ENCODE measurements around the gene KLF7.

KLF7 gene

DNA sequence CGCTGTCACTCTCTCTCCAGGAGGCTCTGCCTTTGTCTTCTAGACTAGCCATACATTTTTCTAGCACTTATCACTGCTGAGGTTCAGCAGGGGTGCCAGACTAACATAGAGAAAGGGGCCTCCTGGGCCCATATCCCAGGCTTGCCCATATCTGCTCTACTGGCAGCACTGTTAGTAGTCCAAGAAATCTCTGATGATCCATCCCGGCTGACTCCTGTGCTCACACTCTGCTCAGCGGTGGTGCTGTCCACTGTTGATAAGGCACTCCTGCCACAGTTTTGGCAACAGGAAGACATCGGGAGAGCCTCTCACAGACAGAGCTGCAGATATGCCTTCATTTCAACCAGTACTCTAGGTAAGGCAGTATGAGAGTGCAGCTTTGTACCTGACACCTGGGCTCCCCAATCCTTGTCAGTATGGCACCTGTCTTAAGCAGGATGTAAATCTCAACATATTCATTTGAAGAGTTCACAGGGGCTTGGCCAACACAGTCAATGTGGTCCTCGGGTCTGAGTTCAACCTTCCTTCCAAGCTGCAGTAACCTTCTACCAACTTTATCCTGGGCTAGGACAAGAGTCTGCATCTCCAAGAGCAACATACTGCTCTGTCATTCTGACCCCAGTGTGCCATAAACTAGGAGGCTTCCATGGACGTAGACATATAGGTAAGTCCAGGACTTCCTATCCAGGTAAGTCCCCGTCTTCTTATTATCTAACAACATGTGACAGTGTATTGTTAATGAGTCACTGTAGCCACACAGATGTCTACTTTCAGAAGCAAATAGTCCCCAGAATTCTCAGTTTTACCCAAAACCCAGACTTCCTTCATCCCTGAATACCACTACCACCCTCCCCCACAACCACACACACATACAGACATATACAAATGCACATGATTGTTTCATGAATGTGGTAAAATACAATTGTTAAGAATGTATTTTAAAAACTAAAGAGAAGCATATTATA lies 16.2 kb downstream of the KLF7 start:
- DNase-seq (ENCODE audit: low read depth in 2 of 2), result no peak

DNA sequence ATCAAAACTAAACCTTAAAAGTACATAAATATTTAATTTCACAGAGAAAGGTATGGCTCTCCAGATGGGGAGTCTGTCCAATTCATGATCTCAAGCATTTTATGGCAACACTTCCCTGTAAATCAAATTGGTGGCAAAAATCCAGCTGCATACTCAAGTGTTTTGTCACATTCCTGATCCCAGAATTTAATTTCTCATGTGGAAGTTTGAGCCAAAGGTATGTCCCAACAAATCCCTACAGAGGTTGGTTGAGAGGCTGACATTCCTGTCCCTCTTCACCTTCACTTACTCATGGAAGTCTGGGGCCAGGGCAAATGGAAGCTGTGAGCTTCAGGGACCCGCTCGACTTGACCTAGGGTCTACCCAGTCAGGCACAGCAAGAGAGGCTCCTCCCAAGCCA lies 17.7 kb downstream of the KLF7 start:
- peak; percentile 92 for DNase-seq (ENCODE audit: low read depth in 2 of 2)

DNA sequence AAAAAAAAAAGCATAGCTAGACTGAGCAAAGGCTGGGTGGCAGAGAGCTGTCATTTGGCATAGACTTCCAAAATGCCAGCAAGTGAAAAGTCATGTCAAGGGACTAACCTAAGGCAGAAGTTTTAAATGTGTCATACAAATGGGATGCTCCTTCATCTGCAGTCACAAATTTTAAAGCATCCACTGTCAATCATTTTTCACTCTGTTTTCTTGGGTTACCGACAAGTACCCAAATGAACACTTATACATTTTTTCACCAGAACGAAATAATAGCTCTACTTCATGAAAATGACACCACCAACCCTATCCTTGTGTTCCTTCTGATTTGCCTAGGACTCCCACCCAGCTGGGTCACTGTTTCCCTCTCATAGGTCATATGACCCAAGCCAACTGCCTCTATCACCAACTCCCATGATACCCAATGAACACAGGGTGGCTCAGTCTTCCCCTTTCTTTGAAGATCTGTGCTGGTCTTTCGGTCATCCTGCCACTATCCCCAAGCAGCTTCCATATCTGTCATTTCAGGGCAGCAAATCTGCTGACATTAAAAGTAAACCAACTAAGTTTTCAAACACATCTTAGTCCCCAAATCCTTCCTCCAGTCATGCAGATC lies 21.5 kb downstream of the KLF7 start:
- no peak for DNase-seq (ENCODE audit: low read depth in 2 of 2)

- DNase-seq (ENCODE audit: low read depth in 2 of 2), result no peak
Observed at GRCh38 chr2:207143215-207144172, 22.3 kb downstream of the KLF7 start.

GRCh38 chr2:207142461-207142860 lies 23.3 kb downstream of the KLF7 start:
- DNase-seq (ENCODE audit: low read depth in 2 of 2), result no peak

GRCh38 chr2:207141386-207141785 lies 24.4 kb downstream of the KLF7 start:
- no peak for DNase-seq (ENCODE audit: low read depth in 2 of 2)

DNA sequence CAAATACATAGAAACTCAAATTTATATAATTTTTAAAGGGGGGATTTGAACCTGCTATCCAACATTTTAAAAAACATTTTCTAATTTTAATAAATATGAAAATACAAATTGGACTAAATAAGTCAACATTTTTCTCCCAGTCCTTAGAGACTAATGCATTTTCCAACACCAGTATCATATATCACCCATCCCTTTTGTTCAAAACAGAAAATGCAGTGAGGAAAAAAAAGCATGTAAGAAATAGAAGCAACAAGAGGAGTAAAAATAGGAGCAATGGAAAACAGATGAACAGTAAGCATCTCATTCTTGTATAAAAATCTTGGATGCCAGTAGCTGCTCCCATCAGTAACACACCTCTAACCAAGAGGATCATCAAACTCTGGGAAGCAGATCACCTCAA lies 25.5 kb downstream of the KLF7 start:
- no peak for DNase-seq (ENCODE audit: low read depth in 2 of 2)

- DNase-seq (ENCODE audit: low read depth in 2 of 2), result no peak
Observed at GRCh38 chr2:207139552-207139951, 26.2 kb downstream of the KLF7 start.

DNA sequence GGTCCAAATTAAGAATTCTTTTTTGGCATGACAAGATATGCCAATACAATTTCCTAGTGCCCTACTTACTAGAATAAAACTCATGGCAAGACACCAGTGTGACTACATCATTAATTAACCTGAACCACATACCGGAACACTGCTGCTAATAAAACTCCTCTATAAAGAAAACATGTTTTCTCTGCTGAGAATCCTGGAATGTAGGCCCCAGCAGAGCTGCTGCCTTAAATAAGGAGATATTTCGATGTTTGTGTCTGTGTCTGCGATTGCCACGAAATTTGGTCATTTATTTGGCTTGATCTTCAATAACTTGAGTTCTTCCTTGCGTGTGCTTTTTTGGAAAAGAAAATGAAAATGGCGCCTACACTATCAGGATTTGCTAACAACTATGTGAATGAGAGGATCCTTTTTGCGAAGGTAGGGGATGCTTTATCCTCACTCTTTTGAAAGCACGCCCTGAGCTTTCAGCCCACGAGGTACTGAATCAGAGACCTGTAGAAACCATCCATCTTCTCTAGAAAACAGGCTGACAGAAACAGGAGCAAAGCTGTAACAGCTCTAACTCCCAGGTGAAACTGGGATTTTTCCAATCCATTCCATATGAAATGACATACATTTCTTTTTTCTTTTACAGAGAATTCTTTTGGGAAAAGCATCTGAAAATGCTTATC lies 27.0 kb downstream of the KLF7 start:
- no peak for DNase-seq (ENCODE audit: low read depth in 2 of 2)

- no peak for DNase-seq (ENCODE audit: low read depth in 2 of 2)
Observed at GRCh38 chr2:207137596-207138337, 28.0 kb downstream of the KLF7 start.

DNA sequence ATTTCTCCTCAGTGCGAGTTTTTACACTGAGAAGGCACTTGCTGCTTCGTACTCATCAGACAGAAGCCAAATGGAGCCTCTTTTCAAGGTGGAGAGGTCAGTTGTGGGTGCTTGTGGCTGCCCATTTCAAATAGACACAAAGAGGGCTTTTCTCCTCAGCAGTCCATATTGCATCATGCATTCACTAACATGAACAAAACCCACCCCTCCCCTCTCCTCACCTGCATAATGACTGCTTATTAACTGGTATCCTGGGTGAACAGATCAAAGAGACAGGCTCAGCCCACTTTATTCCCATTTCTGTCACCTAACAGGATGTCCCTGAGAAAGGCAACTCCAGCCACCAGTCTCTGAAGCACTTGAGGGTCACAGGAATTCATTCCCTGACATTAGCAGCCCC lies 28.9 kb downstream of the KLF7 start:
- no peak for DNase-seq (ENCODE audit: low read depth in 2 of 2)

DNA sequence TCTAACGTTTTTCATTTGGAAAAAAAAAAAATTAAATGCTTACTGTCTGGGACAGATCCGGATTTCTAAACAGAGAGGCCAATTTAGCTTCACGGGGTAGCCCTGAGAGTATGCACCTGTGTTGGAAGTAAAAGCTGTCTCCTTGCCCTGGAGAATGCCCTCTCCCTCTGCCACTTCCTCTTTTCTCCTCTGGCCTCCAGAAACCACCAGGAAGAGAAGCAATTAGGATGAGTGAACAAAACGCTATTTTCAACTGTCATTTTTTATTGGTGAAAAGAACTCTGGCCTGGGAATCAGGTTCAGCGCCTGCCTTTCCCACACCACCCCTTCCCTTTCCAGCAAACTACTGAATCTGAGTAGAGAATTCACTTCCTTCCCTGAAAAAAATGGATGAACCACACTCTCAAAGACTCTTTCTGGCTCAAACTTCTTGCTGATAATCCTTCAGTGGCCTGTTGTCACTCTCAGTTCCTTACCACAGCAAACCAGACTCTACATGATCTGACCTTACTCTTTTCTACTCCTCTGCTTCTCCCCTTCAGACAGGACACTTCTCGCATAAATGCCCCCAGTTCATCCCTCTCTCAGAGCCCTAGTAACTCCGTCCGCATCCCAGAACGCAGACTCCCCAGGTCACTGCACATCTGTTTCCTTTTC lies 29.8 kb downstream of the KLF7 start:
- DNase-seq (ENCODE audit: low read depth in 2 of 2), result no peak

- DNase-seq (ENCODE audit: low read depth in 2 of 2), result no peak
Observed at GRCh38 chr2:207135340-207135739, 30.4 kb downstream of the KLF7 start.

DNA sequence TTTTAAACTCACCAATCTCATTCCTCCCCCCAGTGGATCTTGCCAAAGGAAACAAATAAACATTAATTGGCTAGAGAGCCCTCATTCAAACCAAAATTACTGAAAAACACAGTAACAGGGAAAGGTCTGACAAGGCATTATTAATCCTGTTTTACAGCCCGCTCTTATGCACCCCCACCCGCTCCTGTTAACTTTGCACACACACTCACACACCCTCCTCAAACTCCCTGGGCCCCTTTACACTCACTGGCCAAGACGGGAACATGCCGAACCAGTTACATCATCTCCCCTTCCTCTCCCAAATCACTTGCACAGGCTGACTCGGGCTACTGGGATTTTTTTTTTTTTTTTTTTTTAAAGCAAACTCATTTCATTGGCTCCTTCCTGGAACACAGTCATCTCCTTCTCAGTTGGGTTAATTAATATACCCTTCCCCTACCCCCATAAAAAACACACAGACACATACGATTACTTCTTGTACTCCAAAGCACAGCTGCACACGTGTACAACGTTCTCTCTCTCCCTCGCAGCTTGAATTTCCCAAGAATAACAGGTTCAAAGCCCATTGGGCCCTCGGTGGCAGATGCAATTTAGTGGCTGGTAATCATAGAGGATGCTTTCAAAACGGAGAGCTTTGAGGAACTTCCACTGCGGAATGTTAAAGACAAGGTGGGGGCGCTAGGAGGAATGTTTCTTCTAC lies 31.8 kb downstream of the KLF7 start:
- DNase-seq (ENCODE audit: low read depth in 2 of 2), result peak; percentile 92 to 93

DNA sequence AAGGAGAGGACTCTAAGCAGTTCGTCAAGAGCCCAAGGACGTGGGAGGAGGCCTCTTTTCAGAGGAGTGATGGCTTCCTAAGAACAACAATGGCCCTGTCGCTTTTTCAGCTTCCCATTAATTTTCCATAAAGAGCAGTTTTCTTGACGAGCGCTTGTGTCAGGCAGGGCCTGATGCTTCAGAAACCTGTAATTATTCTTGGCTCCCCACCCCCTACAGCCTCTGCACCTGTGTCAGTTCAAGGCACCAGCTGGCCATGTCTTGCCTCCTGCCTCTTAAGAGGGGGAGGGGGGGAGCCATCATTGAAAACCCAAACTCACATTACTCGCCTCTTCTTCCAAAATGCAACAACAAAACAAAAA lies 32.3 kb downstream of the KLF7 start:
- no peak for DNase-seq (ENCODE audit: low read depth in 2 of 2)

DNA sequence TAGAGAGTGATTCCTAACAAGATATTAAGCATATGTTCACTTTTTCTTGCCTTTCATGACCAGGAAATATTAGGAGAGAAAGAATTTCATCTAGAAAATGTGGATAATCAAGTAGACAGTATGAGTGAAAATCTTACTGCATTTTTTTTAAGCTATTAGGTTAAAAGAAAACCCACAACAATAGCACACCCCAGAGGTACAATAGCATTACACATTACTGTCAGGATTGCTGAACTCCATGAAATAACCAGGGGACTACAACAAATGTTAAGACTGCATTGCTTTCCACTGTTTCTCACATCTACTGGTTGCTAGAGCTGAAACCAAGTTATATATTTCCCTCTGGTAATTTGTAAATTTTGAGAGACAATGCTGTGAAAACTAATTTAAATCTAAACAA lies 33.7 kb downstream of the KLF7 start:
- no peak for DNase-seq (ENCODE audit: low read depth in 2 of 2)

DNA sequence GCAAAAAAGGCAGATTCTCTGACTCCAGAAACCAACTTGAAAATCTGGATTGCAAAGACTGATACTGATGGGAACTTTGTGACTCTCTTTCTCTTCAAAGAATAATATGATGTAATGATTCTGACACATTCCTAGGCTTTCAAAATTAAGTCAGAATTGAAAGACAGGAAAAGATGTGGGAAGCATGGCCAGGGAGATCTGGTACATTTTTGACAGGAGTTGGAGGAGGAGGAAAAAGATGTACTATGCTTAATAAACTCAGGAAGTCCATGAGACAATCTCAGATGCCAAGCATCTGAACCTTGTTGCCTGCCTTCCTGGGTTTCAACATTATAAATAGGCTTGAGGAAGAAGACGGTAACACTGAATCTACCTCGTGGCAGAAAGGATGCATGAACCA lies 34.2 kb downstream of the KLF7 start:
- DNase-seq (ENCODE audit: low read depth in 2 of 2), result no peak

DNA sequence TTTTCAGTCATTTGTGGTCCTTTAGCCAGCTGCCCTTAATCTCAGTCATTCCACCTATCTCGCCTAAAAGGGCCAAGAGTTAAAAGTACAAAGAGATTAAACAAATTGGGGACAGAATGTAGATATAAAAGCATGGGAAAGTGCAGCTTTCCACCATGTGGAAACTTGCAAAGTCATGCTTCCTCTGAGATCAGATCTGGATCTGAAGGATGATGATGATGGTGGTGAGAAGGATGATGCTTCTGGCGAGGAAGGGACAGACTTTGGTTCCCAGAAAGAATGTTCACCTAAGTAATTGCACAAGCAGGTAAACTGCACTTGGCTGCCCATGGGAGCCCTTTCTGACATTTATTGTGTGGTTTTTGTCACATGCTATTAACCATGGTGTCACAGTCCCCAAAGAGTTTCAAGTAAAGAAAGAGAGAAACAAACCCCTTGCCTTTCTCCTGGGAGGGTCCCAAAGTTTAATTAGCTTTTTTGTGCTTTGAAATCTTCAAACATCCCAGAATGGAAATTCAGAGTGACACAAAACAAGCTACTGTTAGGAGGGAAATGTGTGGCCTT lies 34.7 kb downstream of the KLF7 start:
- no peak for DNase-seq (ENCODE audit: low read depth in 2 of 2)

GRCh38 chr2:207129821-207130220 lies 35.9 kb downstream of the KLF7 start:
- no peak for DNase-seq (ENCODE audit: low read depth in 2 of 2)
